Pancreas (tissue), 10 donors: ENCODE measurements around the gene TSPEAR. TPM values are rescaled to one million over a fixed set of nuclear protein-coding genes. Genes with fewer than 3 reads are reported as not detected.

Experiments used
- ATAC-seq, 4 donors: fragments of 200-7000 bp; cut with Tn5 transposase; one replicate each; pipeline versions ENCODE4 v1.8.0 to v1.9.1; 2020; ENCODE audit warnings: mild to moderate bottlenecking in 4 of 4, moderate library complexity in 4 of 4
- DNase-seq, 6 donors: peaks; one replicate each; pipeline ENCODE4 v3.0.0-alpha.2; 2020
- FAIRE-seq: peaks from 2 replicates; lab custom pipeline; 2012; peaks lifted over from hg19 to GRCh38; lab: Jason Lieb, UNC
- H3K27ac ChIP-seq, 4 donors: fragments of 200-600 bp; sonication (generic); 1 replicate in 3 of 4; 2 replicates in 1 of 4; pipeline versions ENCODE4 v1.5.0 to v1.8.0; 2020
- H3K27me3 ChIP-seq, 4 donors: fragments of 200-600 bp; one replicate each; pipeline ENCODE4 v1.8.0; 2021
- H3K36me3 ChIP-seq, 3 donors: fragments of 200-600 bp; sonication (generic) in 1 of 3; one replicate each; pipeline versions ENCODE4 v1.5.0 to v1.8.0; 2020 to 2021
- H3K4me1 ChIP-seq, 3 donors: fragments of 200-600 bp; one replicate each; pipeline ENCODE4 v1.8.0; 2021
- H3K4me3 ChIP-seq, 4 donors: fragments of 200-600 bp; sonication (generic) in 2 of 4; one replicate each; pipeline versions ENCODE4 v1.5.0 to v1.8.0; 2020 to 2021
- H3K9me3 ChIP-seq, 4 donors: fragments of 200-600 bp; one replicate each; pipeline ENCODE4 v1.8.0; 2021
- WGBS, 2 donors: extraction: QIAGEN DNeasy Blood & Tissue Kit; methylation state at CpG; one replicate each; pipeline ENCODE4 v1.1.7; 2013; 5-methylcytosine and 5-hydroxymethylcytosine counted together
- intact Hi-C, 3 donors: fragments of 100-400 bp; cut with DNase I; formaldehyde crosslinking; loops; one replicate each; pipeline versions ENCODE4 v1.11.1 to v1.14.2; 2022
- polyA plus RNA-seq, 2 donors: library from polyadenylated mRNA; stranded (reverse); fragments of 200-250 nt; gene quantifications; one replicate each; pipeline ENCODE4 v1.2.3, GENCODE V29; 2013
- total RNA-seq, 6 donors: library from RNA; stranded (reverse); fragmentation: NEBNext Ultra II Directional in 4 of 6; extraction: Animal tissue kit (Norgen Biotek cat#: 25700) in 4 of 6; gene quantifications; one replicate each; pipeline versions ENCODE4 v1.2.1 to v1.2.4, GENCODE V29; 2021 to 2023
- TF ChIP-seq, protein P1 (sequence below), 4 donors: fragments of 200-600 bp; sonication (generic) in 3 of 4; IDR thresholded peaks; one replicate each; pipeline versions ENCODE4 v1.5.0 to v1.8.0; 2021; ENCODE audit warnings: antibody characterized with exemption in 4 of 4
- donor health status: healthy with polysubstance abuse.
- donor health status: DM: no; HTN: no; CAD: no; lungs with moderate emphysema.
- donor health status: DM: no; HTN: no; CAD: no.
- donor health status: control.
- donor health status: control.
- donor health status: Bipolar disorder and iron deficiency.
- donor health status: DM: yes; HTN: yes; CAD: no.
- donor health status: DM: no; HTN: no; CAD: no.
- donor health status: DM: no; HTN: no; CAD: no.
- donor health status: DM: yes; HTN: yes; CAD: no.

The TSPEAR gene
- total and polyA plus RNA-seq, 8 donors, result 0.05 to 1.4 (median 0.25) TPM; not detected in 1

DNA sequence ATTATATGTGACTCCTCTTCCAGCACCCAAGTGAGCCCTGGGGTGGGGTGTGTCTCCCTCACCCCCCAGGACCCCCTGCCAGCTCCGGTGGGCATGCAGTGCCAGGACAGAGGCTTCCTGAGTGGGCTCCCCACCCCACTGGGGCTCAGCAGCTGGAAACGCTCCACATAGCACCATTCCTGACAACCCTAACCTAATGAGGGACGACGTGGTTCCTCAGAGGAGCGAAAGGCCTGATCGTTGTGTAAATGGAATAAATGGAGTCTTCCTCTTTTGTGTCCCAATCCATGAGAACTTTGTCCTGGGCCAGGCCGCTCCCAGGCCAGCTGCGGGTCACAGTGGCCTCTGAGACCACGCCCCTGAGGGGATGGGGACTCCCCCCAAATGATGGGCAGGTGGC, 1.8 kb upstream of the TSPEAR start:
- no peaks in the 10 kb centered on the region for H3K9me3 ChIP-seq
- WGBS, 2 donors, result 55 to 70% methylated on average over 9 of the region's 9 CpGs
- FAIRE-seq (no peak), ATAC-seq (no peak), DNase-seq (peak in 1 of 6 donors; percentile 39)
- H3K27me3 ChIP-seq, result peaks cover 0 to 30% (median 0%) of the 10 kb centered on the region in 4 donors
- H3K4me3 ChIP-seq, result no peak overlapping the region
- H3K36me3 ChIP-seq, result no peaks in the 10 kb centered on the region
- H3K27ac ChIP-seq, result no peak overlapping the region
- no peaks in the 10 kb centered on the region for H3K4me1 ChIP-seq
- TF ChIP-seq, protein P1, sequence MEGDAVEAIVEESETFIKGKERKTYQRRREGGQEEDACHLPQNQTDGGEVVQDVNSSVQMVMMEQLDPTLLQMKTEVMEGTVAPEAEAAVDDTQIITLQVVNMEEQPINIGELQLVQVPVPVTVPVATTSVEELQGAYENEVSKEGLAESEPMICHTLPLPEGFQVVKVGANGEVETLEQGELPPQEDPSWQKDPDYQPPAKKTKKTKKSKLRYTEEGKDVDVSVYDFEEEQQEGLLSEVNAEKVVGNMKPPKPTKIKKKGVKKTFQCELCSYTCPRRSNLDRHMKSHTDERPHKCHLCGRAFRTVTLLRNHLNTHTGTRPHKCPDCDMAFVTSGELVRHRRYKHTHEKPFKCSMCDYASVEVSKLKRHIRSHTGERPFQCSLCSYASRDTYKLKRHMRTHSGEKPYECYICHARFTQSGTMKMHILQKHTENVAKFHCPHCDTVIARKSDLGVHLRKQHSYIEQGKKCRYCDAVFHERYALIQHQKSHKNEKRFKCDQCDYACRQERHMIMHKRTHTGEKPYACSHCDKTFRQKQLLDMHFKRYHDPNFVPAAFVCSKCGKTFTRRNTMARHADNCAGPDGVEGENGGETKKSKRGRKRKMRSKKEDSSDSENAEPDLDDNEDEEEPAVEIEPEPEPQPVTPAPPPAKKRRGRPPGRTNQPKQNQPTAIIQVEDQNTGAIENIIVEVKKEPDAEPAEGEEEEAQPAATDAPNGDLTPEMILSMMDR (IDR thresholded peaks at IDR 0.05), result no peak
- intact Hi-C loops, result no loop called here

DNA sequence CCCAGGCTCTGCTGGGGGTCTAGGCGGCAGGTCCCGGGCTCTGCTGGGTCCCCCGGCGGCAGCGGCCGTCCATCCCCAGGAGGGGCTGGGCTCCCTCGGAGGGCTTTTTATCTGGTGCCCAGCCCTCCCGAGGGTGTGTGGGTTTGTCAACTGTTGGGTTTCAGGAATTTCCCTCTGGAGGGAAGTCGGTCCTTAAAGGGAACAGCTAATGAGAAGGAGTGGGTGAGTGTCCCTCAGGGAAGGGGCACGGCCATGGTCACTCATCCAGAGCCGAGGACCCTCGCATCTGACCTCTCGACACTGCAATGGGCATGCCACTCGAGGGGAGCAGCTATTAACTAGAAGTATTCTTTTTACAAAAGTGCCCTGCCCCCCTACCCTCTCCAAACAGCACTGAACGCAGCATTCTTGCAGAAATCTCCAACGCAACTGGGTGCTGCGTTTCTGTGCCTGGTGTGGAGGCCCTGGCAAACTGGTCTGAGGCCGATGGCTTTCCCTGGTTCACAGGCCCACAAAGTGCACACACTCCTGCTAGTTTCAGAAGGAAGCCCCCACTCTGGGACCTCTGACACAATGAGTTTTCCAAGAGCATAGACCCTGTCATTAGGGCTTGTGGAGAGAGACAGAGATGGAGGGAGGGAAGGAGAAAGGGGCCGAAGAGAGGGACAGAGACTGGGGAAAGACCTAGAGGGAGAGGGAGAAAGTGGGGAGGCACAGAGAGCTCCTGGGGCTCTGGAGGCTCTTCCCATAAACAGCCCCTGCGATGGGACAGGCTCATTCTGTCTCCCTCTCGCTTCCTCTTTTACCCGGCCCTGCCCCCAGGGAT, 1.0 kb upstream of the TSPEAR start:
- Histone ChIP-seq H3K4me1 (no peaks in the 10 kb centered on the region), H3K9me3 (no peaks in the 10 kb centered on the region), H3K36me3 (no peaks in the 10 kb centered on the region), H3K4me3 (no peak overlapping the region), H3K27me3 (peaks cover 0 to 30% (median 0%) of the 10 kb centered on the region in 4 donors), H3K27ac (no peak overlapping the region)
- intact Hi-C loops, result no loop called here
- TF ChIP-seq, protein P1 (IDR thresholded peaks at IDR 0.05), result no peak
- ATAC-seq (no peak), DNase-seq (no peak), FAIRE-seq (no peak)
- WGBS, 2 donors, result 26 to 27% methylated on average over 22 of the region's 22 CpGs

DNA sequence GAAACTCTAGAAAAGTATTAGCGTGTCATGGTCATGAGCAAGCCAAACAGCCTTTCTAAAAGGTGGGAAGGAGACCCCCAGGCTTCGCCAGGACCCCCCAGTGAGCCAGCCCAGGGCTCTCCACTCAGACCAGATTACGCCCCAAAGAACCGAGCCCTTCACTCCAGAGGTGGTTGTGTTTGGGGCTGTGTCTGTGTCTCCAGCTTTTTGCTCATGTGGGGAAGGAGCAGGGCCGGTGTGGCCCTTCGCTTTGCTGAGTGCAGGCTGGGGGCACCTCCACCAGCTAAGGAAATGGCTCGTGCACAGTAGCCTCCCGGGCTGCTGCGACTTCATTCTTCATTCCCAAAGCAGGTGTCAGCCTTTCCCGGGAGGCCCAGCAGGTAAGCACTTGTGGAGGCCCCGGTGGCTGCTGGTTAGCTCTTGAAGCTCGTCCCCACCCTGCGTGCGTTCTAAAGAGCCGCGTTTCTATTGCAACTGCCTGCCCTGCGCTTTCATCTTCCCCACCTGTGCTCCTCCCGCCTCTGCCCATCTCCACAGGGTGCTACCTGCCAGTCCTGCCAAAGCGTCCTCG, 531 bp downstream of the TSPEAR start:
- peaks cover 0 to 41% (median 4%) of the 10 kb centered on the region in 4 donors for H3K27me3 ChIP-seq
- no peak overlapping the region for H3K27ac ChIP-seq
- FAIRE-seq (no peak), ATAC-seq (peak in 3 of 4 donors; percentile 18 to 56 (median 55)), DNase-seq (peak in 1 of 6 donors; percentile 58)
- H3K36me3 ChIP-seq, result no peaks in the 10 kb centered on the region
- intact Hi-C loops, result no loop called here
- H3K9me3 ChIP-seq, result no peaks in the 10 kb centered on the region
- no peaks in the 10 kb centered on the region for H3K4me1 ChIP-seq
- no peak overlapping the region for H3K4me3 ChIP-seq
- TF ChIP-seq, protein P1 (IDR thresholded peaks at IDR 0.05), result no peak
- 11 to 12% methylated on average over 20 of the region's 20 CpGs for WGBS, 2 donors

DNA sequence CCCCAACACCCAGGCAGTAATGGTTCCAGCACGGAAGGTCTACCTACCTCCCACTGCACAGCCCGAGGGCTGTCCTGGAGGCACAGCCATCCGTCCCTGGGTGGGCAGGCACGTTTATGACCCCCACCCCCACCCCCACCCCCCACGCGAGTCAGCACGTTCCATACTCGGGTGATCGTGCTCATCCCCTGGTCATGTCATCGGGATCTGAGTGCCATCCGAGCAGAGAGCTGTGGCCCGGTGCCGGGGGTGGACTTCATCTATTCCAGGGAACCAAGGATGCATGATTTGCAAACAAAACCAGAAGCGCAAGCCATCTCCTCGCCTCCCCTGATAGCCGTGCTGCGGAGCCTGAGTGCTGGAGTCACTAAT, 1.1 kb downstream of the TSPEAR start:
- TF ChIP-seq, protein P1 (IDR thresholded peaks at IDR 0.05), result no peak
- Histone ChIP-seq H3K4me3 (no peak overlapping the region), H3K36me3 (no peaks in the 10 kb centered on the region), H3K27me3 (peaks cover 0 to 41% (median 4%) of the 10 kb centered on the region in 4 donors), H3K27ac (no peak overlapping the region), H3K9me3 (no peaks in the 10 kb centered on the region), H3K4me1 (no peaks in the 10 kb centered on the region)
- DNase-seq (no peak), ATAC-seq (no peak), FAIRE-seq (no peak)
- intact Hi-C loops, result no loop called here
- 8 to 10% methylated on average over 17 of the region's 17 CpGs for WGBS, 2 donors
